ENCODE results near the gene PSME3IP1. TPM values are rescaled to one million over a fixed set of nuclear protein-coding genes. Genes with fewer than 3 reads are reported as not detected.
A peak's percentile ranks its signal among the peaks of the same experiment; 100 is the strongest.

The PSME3IP1 gene
- total RNA-seq, 1 donor, result 70.2 TPM

DNA sequence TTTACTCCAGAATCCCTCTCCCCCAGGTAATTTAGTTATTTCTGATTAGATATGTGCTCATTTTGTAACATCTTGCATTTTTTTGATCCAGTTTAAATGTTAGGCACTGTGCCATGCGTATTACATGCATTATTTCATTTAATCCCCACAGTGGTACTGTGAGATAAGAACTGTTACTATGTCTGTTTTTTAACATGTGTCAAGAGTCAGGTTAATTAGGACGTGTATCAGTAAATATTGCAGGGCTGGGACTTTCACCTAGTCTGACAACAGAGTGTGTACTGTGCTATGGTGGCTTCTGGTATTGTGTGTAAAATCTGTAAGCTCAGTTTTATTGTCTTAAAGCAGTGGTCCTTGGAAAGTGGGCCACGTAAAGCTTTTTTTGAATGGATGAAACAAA is 10.9 kb upstream of the PSME3IP1 start:
- H3K4me1 ChIP-seq (ENCODE audit: insufficient read depth, low read length), result peaks cover 53% of the 10 kb centered on the region
- no peak overlapping the region for H3K4me2 ChIP-seq (ENCODE audit: insufficient read depth, low read length)
- no peaks in the 10 kb centered on the region for H3K9me3 ChIP-seq (ENCODE audit: low read depth, low read length)
- TF ChIP-seq, protein P1, sequence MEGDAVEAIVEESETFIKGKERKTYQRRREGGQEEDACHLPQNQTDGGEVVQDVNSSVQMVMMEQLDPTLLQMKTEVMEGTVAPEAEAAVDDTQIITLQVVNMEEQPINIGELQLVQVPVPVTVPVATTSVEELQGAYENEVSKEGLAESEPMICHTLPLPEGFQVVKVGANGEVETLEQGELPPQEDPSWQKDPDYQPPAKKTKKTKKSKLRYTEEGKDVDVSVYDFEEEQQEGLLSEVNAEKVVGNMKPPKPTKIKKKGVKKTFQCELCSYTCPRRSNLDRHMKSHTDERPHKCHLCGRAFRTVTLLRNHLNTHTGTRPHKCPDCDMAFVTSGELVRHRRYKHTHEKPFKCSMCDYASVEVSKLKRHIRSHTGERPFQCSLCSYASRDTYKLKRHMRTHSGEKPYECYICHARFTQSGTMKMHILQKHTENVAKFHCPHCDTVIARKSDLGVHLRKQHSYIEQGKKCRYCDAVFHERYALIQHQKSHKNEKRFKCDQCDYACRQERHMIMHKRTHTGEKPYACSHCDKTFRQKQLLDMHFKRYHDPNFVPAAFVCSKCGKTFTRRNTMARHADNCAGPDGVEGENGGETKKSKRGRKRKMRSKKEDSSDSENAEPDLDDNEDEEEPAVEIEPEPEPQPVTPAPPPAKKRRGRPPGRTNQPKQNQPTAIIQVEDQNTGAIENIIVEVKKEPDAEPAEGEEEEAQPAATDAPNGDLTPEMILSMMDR (IDR thresholded peaks at IDR 0.05; ENCODE audit: extremely low read depth, low read depth, low read length), result no peak
- no peak for DNase-seq (ENCODE audit: insufficient read length, low spot score, missing footprints)
- peaks cover 2% of the 10 kb centered on the region for H4K20me1 ChIP-seq (ENCODE audit: insufficient read depth, low read length)
- H3K36me3 ChIP-seq (ENCODE audit: insufficient read depth, low read length), result no peaks in the 10 kb centered on the region
- H3K79me2 ChIP-seq (ENCODE audit: insufficient read depth, low read length), result peaks cover 68% of the 10 kb centered on the region
- H3K4me3 ChIP-seq (ENCODE audit: insufficient read depth, low read length), result no peak overlapping the region
- no peaks in the 10 kb centered on the region for H3K27me3 ChIP-seq (ENCODE audit: insufficient read depth, low read length)
- H2AFZ ChIP-seq (ENCODE audit: low read length), result no peak overlapping the region
- peak overlapping the region; percentile 48 for H3K27ac ChIP-seq (ENCODE audit: low read depth, low read length)

DNA sequence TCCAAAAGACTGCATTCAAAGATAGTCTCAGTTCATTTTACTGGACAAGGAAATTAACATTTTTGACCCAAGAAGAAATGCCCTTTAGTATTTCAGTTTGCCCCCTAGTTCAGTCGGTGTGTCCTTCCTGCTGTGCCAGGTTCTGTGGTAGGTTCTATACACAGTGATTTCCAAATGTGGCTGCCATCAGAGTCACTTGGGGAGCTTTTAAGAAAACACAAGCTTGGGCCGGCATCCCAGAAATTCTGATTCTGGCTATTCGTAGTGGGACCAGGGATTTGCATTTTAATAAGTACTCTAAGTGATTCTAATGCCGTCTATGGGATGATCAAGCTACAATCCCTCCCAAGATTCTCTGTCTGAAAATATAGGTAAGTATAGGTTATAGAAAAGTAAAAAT is 10.4 kb upstream of the PSME3IP1 start:
- Histone ChIP-seq H3K79me2 (ENCODE audit: insufficient read depth, low read length) (peaks cover 71% of the 10 kb centered on the region), H3K27me3 (ENCODE audit: insufficient read depth, low read length) (no peaks in the 10 kb centered on the region), H3K9me3 (ENCODE audit: low read depth, low read length) (no peaks in the 10 kb centered on the region), H3K4me2 (ENCODE audit: insufficient read depth, low read length) (peak overlapping the region; percentile 19), H3K27ac (ENCODE audit: low read depth, low read length) (peak overlapping the region; percentile 48), H3K4me3 (ENCODE audit: insufficient read depth, low read length) (no peak overlapping the region), H3K36me3 (ENCODE audit: insufficient read depth, low read length) (no peaks in the 10 kb centered on the region), H4K20me1 (ENCODE audit: insufficient read depth, low read length) (peaks cover 2% of the 10 kb centered on the region), H2AFZ (ENCODE audit: low read length) (no peak overlapping the region), H3K4me1 (ENCODE audit: insufficient read depth, low read length) (peaks cover 57% of the 10 kb centered on the region)
- TF ChIP-seq, protein P1 (IDR thresholded peaks at IDR 0.05; ENCODE audit: extremely low read depth, low read depth, low read length), result no peak
- no peak for DNase-seq (ENCODE audit: insufficient read length, low spot score, missing footprints)

DNA sequence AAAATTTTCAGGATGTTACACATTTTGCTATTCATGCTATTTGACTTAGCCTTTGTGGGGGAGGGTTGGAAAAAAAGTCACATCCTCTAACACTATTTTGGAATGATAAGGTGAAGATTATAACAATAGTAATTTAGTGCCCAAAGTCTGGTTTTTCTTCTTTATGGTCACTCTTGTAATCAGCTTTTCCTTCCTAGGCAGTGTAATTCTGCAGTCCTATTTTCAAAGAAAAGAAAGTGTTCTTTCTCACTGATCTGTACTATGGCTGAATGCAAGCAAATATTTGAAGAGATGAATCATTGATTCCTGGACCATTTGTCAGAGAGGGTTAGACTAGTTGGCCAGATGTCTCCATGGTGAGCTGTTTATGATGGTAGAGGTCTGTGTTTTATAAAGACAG is 8.7 kb upstream of the PSME3IP1 start:
- H4K20me1 ChIP-seq (ENCODE audit: insufficient read depth, low read length), result peaks cover 5% of the 10 kb centered on the region
- H3K4me2 ChIP-seq (ENCODE audit: insufficient read depth, low read length), result peak overlapping the region; percentile 73
- no peaks in the 10 kb centered on the region for H3K27me3 ChIP-seq (ENCODE audit: insufficient read depth, low read length)
- H3K4me1 ChIP-seq (ENCODE audit: insufficient read depth, low read length), result peaks cover 68% of the 10 kb centered on the region
- TF ChIP-seq, protein P1 (IDR thresholded peaks at IDR 0.05; ENCODE audit: extremely low read depth, low read depth, low read length), result no peak
- peaks cover 89% of the 10 kb centered on the region for H3K79me2 ChIP-seq (ENCODE audit: insufficient read depth, low read length)
- peak overlapping the region; percentile 35 for H3K4me3 ChIP-seq (ENCODE audit: insufficient read depth, low read length)
- H3K36me3 ChIP-seq (ENCODE audit: insufficient read depth, low read length), result no peaks in the 10 kb centered on the region
- H2AFZ ChIP-seq (ENCODE audit: low read length), result no peak overlapping the region
- DNase-seq (ENCODE audit: insufficient read length, low spot score, missing footprints), result peak; percentile 91
- H3K9me3 ChIP-seq (ENCODE audit: low read depth, low read length), result no peaks in the 10 kb centered on the region
- peak overlapping the region; percentile 89 for H3K27ac ChIP-seq (ENCODE audit: low read depth, low read length)

DNA sequence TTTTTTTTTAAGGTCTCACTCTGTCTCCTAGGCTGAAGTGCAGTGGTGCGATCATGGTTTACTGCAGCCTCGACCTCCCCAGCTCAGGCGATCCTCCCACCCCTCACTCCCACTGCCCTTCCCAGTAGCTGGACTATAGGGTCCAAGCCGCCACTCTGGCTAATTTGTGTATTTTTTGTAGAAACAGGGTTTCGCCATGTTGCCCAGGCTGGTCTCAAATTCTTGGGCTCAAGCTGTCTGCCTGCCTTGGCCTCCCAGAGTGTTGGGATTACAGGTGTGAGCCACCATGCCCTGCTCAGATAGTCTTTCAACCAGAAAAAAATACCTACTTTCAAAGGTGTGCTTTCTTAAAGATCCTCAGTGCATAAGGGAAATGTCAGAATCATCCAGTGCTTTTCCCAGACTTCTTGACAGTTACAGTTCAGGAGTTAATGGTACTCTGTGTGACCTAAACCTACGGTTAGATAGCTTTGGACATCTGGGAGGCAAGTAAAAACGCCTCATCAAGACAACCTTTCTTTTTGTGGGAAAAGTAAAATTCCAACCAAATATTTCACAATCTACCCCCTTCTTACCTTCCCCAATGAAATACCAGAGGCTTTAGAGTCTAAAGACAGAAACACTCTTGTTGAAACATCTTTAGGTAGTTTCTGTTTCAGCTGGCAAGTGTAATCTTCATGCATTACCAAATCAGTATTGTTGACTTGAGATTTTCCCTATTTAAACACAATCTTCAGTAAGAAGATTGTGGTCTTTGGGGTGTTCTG is 7.1 kb upstream of the PSME3IP1 start:
- H3K4me1 ChIP-seq (ENCODE audit: insufficient read depth, low read length), result peaks cover 67% of the 10 kb centered on the region
- peaks cover 3% of the 10 kb centered on the region for H4K20me1 ChIP-seq (ENCODE audit: insufficient read depth, low read length)
- no peak overlapping the region for H2AFZ ChIP-seq (ENCODE audit: low read length)
- no peaks in the 10 kb centered on the region for H3K36me3 ChIP-seq (ENCODE audit: insufficient read depth, low read length)
- H3K4me3 ChIP-seq (ENCODE audit: insufficient read depth, low read length), result peak overlapping the region; percentile 16
- H3K9me3 ChIP-seq (ENCODE audit: low read depth, low read length), result no peaks in the 10 kb centered on the region
- TF ChIP-seq, protein P1 (IDR thresholded peaks at IDR 0.05; ENCODE audit: extremely low read depth, low read depth, low read length), result no peak
- H3K27ac ChIP-seq (ENCODE audit: low read depth, low read length), result peak overlapping the region; percentile 89
- no peaks in the 10 kb centered on the region for H3K27me3 ChIP-seq (ENCODE audit: insufficient read depth, low read length)
- no peak for DNase-seq (ENCODE audit: insufficient read length, low spot score, missing footprints)
- peak overlapping the region; percentile 73 for H3K4me2 ChIP-seq (ENCODE audit: insufficient read depth, low read length)
- H3K79me2 ChIP-seq (ENCODE audit: insufficient read depth, low read length), result peaks cover 90% of the 10 kb centered on the region

Data from osteoblast (primary cell).